GM12873 (cell line): ENCODE data around the gene FBXO34.

Source experiments
- CTCF ChIP-seq: IDR thresholded peaks from 2 replicates; pipeline ENCODE4 v1.5.1; 2012; ENCODE audit warnings: low read depth, mild to moderate bottlenecking, moderate library complexity, low read length, control low read depth; ENCODE audit not compliant: insufficient read depth; ENCODE audit errors: missing control alignments

The FBXO34 gene

GRCh38 chr14:55271572-55272298 is 514 bp downstream of the FBXO34 start:
- no peak for TF ChIP-seq CTCF

DNA sequence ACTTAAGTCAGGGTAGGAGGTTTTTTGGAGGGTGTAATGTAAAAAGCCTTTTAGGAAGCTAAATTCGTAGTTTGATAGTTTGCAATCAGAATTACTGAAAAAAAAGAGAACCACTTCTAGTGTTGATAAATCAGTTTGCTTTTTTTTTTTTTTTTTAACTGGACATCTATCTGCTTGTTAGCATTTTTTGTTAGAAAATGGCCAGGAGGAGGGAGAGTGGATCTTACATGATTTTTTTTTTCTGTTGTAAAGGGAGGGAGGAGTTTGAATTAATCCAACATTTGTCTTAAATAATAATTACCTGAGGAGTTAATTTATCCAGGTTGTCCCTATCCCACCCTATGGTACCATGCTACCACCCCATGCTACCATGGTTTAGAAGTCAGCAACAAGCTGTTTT is 1.2 kb downstream of the FBXO34 start:
- no peak for TF ChIP-seq CTCF

GRCh38 chr14:55272922-55273321 is 1.7 kb downstream of the FBXO34 start:
- TF ChIP-seq CTCF, result no peak

GRCh38 chr14:55274146-55274545 is 2.9 kb downstream of the FBXO34 start:
- no peak for TF ChIP-seq CTCF

GRCh38 chr14:55274751-55275150 is 3.5 kb downstream of the FBXO34 start:
- TF ChIP-seq CTCF, result no peak

DNA sequence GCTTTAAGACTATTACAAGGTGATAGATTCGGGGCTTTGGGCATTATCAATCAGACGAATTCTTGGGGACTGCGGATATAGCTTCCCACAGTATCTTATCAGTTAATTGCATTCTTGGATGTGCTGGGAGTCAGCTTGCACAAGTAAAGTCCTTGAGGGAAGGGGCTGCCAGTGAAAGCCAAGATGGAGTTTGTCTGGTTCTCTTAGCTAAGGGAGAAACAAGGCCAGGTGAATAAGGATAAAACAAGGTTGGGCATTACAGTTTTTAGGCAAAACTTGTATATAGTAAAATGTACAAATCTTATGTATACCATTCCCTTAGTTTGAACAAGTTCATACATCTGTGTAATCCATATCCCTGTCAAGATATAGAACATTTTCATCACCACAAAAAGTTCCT is 5.5 kb downstream of the FBXO34 start:
- TF ChIP-seq CTCF, result no peak

DNA sequence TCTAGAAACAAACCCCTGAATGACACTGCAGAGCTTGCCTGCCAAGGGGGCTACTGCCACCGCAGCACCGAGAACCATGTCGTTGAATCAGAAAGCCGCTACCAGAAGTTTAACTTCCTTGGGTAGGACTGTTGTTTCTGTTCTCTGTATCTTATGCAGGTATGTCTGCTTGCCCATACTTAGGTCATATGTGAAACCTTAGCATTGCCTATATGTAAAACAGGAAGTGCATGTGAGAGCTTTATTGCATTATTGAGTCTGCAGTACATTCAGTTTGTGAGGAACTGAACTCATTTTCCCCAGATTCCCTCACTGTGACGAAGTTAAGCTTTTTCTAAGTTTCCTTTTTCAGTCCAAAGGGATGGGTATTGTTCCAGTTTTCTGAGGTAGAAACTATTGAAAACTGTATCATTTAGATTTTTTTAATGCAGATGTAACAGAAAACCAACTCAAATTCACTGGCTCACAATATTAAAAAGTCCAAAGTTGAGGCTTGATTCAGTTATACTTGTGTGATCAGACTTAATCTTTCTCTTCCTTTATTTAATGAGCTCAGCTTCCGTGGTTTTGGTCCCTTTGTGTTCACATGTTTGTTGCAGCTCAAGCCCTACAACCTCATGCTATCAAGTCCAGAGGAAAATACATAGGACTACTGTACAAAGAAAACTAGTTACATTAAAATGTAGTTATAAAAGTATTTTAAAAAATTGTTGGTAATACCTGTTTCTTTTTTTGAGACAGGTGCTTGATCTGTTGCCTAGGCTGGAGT is 6.9 kb downstream of the FBXO34 start:
- TF ChIP-seq CTCF, result no peak
